Endothelial cell of coronary artery (primary cell): ENCODE measurements around the gene MRGPRX2. TPM values are rescaled to one million over a fixed set of nuclear protein-coding genes. Genes with fewer than 3 reads are reported as not detected.

Experiments used
- total RNA-seq: library from RNA; depleted of rRNA; stranded (reverse); fragments of >200 nt; gene quantifications from 2 replicates; pipeline ENCODE4 v1.2.3, GENCODE V29; 2014

The MRGPRX2 gene
- total RNA-seq: not detected in 2 replicates

DNA sequence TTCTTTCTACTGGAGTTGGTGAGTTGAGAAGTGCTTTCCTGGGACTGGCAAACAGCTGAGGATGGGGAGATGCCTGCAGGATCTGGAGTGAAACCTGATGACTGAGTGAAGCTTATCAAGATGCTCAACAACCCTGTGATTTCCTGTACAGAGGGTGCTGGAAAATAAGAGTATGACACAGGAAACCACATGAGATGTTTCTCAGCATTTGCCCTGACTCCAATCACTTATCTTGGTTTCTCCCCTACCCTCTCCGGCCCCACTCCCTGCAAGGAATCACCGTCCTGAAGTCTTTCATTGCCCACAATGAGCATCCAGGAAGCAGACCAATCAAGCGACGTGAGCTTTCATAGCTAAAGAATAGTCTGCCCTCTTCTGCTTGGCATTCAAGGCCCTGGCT lies at the start of gene MRGPRX2:
Gene MRGPRX2, minus strand, starts transcription at position 89 of the 400 bp plus-strand sequence. CDS start 4,315 bp downstream, outside the sequence.

Other genes with a start within 250 kb of the MRGPRX2 start
- gene MRGPRX1, start 121.3 kb downstream of the MRGPRX2 start, total RNA-seq: not detected in 2 replicates
- 42.7 and 55.0 TPM in 2 replicates for gene ZDHHC13, start 56.5 kb upstream of the MRGPRX2 start, total RNA-seq
- not detected in 2 replicates for gene CSRP3, start 141.3 kb upstream of the MRGPRX2 start, total RNA-seq
- 1.0 and 2.6 TPM in 2 replicates for gene E2F8, start 180.2 kb upstream of the MRGPRX2 start, total RNA-seq